ENCODE data around the gene COG2. TPM values are rescaled to one million over a fixed set of nuclear protein-coding genes. Genes with fewer than 3 reads are reported as not detected.
"Not testable (repeated sequence)": the region's sequence is repeated elsewhere in the genome, so short reads cannot be mapped to it uniquely, and the experiment has no call there.

The COG2 gene
- total RNA-seq, 1 donor from 2014 or later = 20.4 TPM

DNA sequence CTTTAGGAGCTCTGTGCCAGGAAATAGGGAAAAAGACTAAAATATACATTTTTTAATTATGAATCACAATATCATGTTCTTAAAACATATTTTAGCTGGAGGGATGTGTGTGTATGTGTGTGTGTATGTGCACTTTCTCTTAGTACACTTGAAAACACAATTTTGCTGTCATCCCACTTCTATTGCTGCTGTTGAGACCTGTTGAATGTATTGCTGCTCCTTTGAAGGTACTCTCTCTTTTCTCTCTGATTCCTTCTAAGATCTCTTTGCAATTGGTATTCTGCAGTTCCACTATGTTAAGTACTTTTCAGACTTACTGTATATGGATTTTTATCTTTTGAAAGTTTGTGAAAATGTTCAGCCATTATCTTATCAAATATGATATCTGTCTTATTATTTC is 43.5 kb upstream of the COG2 start:
- Histone ChIP-seq H3K27me3 (no peaks in the 10 kb centered on the region), H3K4me3 (no peak overlapping the region), H3K36me3 (no peaks in the 10 kb centered on the region), H3K27ac (no peak overlapping the region), H3K4me1 (no peaks in the 10 kb centered on the region), H3K9me3 (no peaks in the 10 kb centered on the region)
- intact Hi-C loops (cut with DNase I) = no loop called here
- DNase-seq (ENCODE audit: extremely low spot score in 2 of 2) = no peak
- TF ChIP-seq CTCF (IDR thresholded peaks at IDR 0.05) (no peak), POLR2AphosphoS5 (IDR thresholded peaks at IDR 0.05; ENCODE audit: insufficient read depth in 1 of 2, low read depth in 1 of 2) (no peak), POLR2A (IDR thresholded peaks at IDR 0.05) (no peak)

GRCh38 chr1:230599926-230600656 is 42.2 kb upstream of the COG2 start:
- DNase-seq (ENCODE audit: extremely low spot score in 2 of 2) = no peak
- Histone ChIP-seq H3K9me3 (no peaks in the 10 kb centered on the region), H3K27ac (no peak overlapping the region), H3K4me3 (no peak overlapping the region), H3K36me3 (no peaks in the 10 kb centered on the region), H3K4me1 (no peaks in the 10 kb centered on the region), H3K27me3 (no peaks in the 10 kb centered on the region)
- intact Hi-C loops (cut with DNase I) = no loop called here
- TF ChIP-seq POLR2A (IDR thresholded peaks at IDR 0.05) = no peak
- TF ChIP-seq POLR2AphosphoS5 (IDR thresholded peaks at IDR 0.05; ENCODE audit: insufficient read depth in 1 of 2, low read depth in 1 of 2) = no peak
- no peak for TF ChIP-seq CTCF (IDR thresholded peaks at IDR 0.05)

DNA sequence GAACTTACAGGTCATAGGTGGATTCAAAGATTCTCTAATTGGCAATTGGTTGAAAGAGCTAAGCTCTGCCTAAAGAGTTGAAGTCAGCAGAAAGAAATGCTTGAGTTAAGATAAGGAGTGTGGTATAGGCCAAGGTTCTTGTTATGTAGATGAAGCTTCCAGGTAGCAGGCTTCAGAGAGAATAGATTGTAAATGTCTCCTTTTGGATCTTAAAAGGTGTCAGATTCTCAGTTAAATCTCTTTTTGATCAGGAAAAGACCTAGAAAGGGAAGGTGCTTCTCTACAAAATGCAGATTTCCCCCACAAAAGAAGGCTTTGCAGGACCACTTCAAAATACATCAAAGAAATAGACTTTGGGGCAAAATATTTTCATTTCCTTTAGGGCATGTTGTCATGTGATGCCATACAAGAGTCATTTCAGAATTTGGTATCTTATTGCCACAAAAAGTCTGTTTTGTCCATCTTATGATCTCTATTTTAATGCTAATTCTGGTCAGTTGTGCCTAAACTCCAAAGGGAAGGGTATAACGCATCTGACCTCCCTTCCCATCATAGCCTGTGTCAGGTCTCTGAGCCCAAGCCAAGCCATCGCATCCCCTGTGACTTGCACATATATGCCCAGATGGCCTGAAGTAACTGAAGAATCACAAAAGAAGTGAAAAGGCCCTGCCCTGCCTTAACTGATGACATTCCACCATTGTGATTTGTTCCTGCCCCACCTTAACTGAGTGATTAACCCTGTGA is 41.5 kb upstream of the COG2 start:
- intact Hi-C loops (cut with DNase I); DNase-seq (ENCODE audit: extremely low spot score in 2 of 2); H3K27me3 ChIP-seq; H3K4me1 ChIP-seq; H3K36me3 ChIP-seq; H3K9me3 ChIP-seq; H3K4me3 ChIP-seq; H3K27ac ChIP-seq: not testable (repeated sequence)

GRCh38 chr1:230609208-230609607 is 33.1 kb upstream of the COG2 start:
- H3K36me3 ChIP-seq = no peaks in the 10 kb centered on the region
- intact Hi-C loops (cut with DNase I) = no loop called here
- no peaks in the 10 kb centered on the region for H3K27me3 ChIP-seq
- H3K4me1 ChIP-seq = peaks cover 5% of the 10 kb centered on the region
- no peaks in the 10 kb centered on the region for H3K9me3 ChIP-seq
- no peak overlapping the region for H3K27ac ChIP-seq
- no peak for TF ChIP-seq POLR2A (IDR thresholded peaks at IDR 0.05)
- no peak for TF ChIP-seq CTCF (IDR thresholded peaks at IDR 0.05)
- TF ChIP-seq POLR2AphosphoS5 (IDR thresholded peaks at IDR 0.05; ENCODE audit: insufficient read depth in 1 of 2, low read depth in 1 of 2) = no peak
- H3K4me3 ChIP-seq = no peak overlapping the region
- no peak for DNase-seq (ENCODE audit: extremely low spot score in 2 of 2)

DNA sequence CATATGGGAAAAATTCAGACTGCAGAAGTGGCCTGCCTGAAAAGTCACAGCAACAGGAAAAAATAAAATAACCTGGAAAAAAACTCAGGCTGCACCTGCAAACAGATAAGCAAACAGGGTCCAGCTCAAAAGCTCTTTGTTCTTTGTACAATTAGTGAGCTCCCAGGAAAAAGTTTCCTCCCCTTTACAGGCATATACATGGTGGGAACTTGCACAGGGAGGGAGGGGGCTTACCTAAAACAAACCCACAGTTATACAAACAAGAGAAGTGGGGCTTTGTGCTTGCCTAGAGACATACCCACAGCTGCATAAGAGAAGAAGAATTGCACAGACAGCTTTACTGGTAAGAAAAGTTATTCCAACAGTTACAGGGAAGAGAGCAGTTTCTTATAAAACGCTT is 31.7 kb upstream of the COG2 start:
- intact Hi-C loops (cut with DNase I) = no loop called here
- Histone ChIP-seq H3K4me1 (peaks cover 5% of the 10 kb centered on the region), H3K27me3 (no peaks in the 10 kb centered on the region), H3K4me3 (no peak overlapping the region), H3K9me3 (no peaks in the 10 kb centered on the region), H3K36me3 (no peaks in the 10 kb centered on the region), H3K27ac (no peak overlapping the region)
- DNase-seq (ENCODE audit: extremely low spot score in 2 of 2) = no peak
- TF ChIP-seq POLR2AphosphoS5 (IDR thresholded peaks at IDR 0.05; ENCODE audit: insufficient read depth in 1 of 2, low read depth in 1 of 2) (no peak), CTCF (IDR thresholded peaks at IDR 0.05) (no peak), POLR2A (IDR thresholded peaks at IDR 0.05) (no peak)
